OCI-LY1 (cell line): ENCODE data around the gene CAV3.
A peak's percentile ranks its signal among the peaks of the same experiment; 100 is the strongest.

Experiments used
- EZH2 ChIP-seq: fragments of 200-600 bp; sonication (generic), shearing (Covaris generic); IDR thresholded peaks from 2 replicates; pipeline ENCODE4 v1.8.0; 2017; ENCODE audit warnings: borderline replicate concordance, mixed run types, mild to moderate bottlenecking, antibody characterized with exemption, low read length, moderate library complexity, mixed read lengths
- TF ChIP-seq, protein P1 (sequence below): fragments of 200-600 bp; sonication (generic), shearing (Covaris generic); IDR thresholded peaks from 2 replicates; pipeline ENCODE4 v1.5.1; 2017; ENCODE audit warnings: mild to moderate bottlenecking, antibody characterized with exemption, low read length, moderate library complexity, mixed read lengths

DNA sequence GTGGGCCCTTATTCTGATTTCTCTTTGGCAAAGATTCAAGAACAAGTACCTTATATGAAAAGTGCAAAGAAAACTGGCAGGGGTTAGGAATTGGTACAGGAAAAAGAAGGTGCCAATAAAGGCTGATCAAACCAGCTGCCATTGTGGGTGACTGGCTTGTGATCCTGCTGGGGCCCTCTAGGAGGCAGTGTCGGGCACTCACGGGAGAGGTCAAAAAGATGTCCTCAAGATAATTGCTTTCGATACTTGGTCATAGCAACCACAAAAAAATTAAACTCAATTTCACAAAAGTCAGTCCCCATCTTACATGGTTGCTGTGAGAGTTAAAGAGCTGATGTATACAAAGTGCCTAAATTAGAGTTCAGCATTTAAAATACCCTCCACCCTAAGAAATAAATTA lies 31.0 kb upstream of the CAV3 start:
- TF ChIP-seq, protein P1, sequence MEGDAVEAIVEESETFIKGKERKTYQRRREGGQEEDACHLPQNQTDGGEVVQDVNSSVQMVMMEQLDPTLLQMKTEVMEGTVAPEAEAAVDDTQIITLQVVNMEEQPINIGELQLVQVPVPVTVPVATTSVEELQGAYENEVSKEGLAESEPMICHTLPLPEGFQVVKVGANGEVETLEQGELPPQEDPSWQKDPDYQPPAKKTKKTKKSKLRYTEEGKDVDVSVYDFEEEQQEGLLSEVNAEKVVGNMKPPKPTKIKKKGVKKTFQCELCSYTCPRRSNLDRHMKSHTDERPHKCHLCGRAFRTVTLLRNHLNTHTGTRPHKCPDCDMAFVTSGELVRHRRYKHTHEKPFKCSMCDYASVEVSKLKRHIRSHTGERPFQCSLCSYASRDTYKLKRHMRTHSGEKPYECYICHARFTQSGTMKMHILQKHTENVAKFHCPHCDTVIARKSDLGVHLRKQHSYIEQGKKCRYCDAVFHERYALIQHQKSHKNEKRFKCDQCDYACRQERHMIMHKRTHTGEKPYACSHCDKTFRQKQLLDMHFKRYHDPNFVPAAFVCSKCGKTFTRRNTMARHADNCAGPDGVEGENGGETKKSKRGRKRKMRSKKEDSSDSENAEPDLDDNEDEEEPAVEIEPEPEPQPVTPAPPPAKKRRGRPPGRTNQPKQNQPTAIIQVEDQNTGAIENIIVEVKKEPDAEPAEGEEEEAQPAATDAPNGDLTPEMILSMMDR = peak; percentile 47; the same call in 1 of the 2 replicates
- TF ChIP-seq EZH2 = no peak
